GM12878 (cell line): Measurements from ENCODE around the gene ME3. TPM values are rescaled to one million over a fixed set of nuclear protein-coding genes. Genes with fewer than 3 reads are reported as not detected.

Experiments
- ATAC-seq: fragments of 200-7000 bp; cut with Tn5 transposase; 3 replicates; pipeline ENCODE4 v1.9.1; 2020; ENCODE audit warnings: mild to moderate bottlenecking, moderate library complexity
- BruUV-seq: library from RNA; stranded (reverse); fragments of 400-500 nt; replicated peaks from 2 replicates; lab custom pipeline; 2021; lab: Mats Ljungman, UMichigan
- CTCF ChIA-PET: fragments of 300-600 bp; sonication (Branson Sonifier 250); formaldehyde crosslinking; extraction: SDS; loops from one replicate; lab custom pipeline; 2021; ENCODE audit warnings: inconsistent platforms; lab: Yijun Ruan, JAX
- POLR2A ChIA-PET: fragments of 350-600 bp; formaldehyde crosslinking; extraction: SDS; loops from one replicate; lab custom pipeline; 2021; ENCODE audit warnings: inconsistent platforms; lab: Charles Lee
- RAD21 ChIA-PET: fragments of 300-600 bp; sonication (Branson Sonifier 250); formaldehyde crosslinking; loops from one replicate; lab custom pipeline; 2023; ENCODE audit warnings: antibody characterized with exemption; ENCODE audit not compliant: unreplicated experiment; lab: Charles Lee
- SMC1A ChIA-PET: fragments of 300-600 bp; sonication (Branson Sonifier 250); formaldehyde crosslinking; loops from one replicate; lab custom pipeline; 2023; ENCODE audit not compliant: unreplicated experiment, uncharacterized antibody; lab: Charles Lee
- DNase-seq: peaks from one replicate; pipeline ENCODE4 v3.0.0-alpha.2; 2011; ENCODE audit warnings: low read depth, low spot score
- FAIRE-seq: peaks from 3 replicates; lab custom pipeline; 2011; peaks lifted over from hg19 to GRCh38; lab: Jason Lieb, UNC
- H2AFZ ChIP-seq: 2 replicates; pipeline ENCODE4 v1.6.0; 2011; ENCODE audit warnings: low read depth, low read length, control low read depth; ENCODE audit not compliant: control insufficient read depth
- H3K27ac ChIP-seq: 2 replicates; pipeline ENCODE4 v1.5.1; 2011; ENCODE audit warnings: control low read depth; ENCODE audit not compliant: control insufficient read depth, insufficient read depth
- H3K27me3 ChIP-seq, 2 experiments: replicated peaks in 1 of 2; 2 replicates each; pipeline versions ENCODE4 v1.6.0 to v1.6.1; 2011; ENCODE audit warnings: low read length in 1 of 2; ENCODE audit not compliant: control insufficient read depth in 2 of 2, insufficient read depth in 2 of 2
- H3K36me3 ChIP-seq, 2 experiments: 2 replicates each; pipeline ENCODE4 v1.5.1; 2011; ENCODE audit warnings: low read length in 1 of 2; ENCODE audit not compliant: control insufficient read depth in 2 of 2, insufficient read depth in 2 of 2
- H3K4me1 ChIP-seq: 2 replicates; pipeline ENCODE4 v1.6.1; 2011; ENCODE audit warnings: mild to moderate bottlenecking, low read length, moderate library complexity, mixed read lengths; ENCODE audit not compliant: control insufficient read depth, insufficient read depth
- H3K4me2 ChIP-seq: 2 replicates; pipeline ENCODE4 v1.6.0; 2011; ENCODE audit warnings: control low read depth; ENCODE audit not compliant: control insufficient read depth, insufficient read depth
- H3K4me3 ChIP-seq: fragments of 200-600 bp; sonication (generic); 2 replicates; pipeline ENCODE4 v1.5.1; 2016
- H3K79me2 ChIP-seq: 2 replicates; pipeline ENCODE4 v1.6.0; 2011; ENCODE audit warnings: low read length; ENCODE audit not compliant: control insufficient read depth, insufficient read depth
- H3K9ac ChIP-seq: 2 replicates; pipeline ENCODE4 v1.8.0; 2011; ENCODE audit warnings: low read length, control low read depth, mixed read lengths; ENCODE audit not compliant: control insufficient read depth, insufficient read depth
- H3K9me3 ChIP-seq: replicated peaks from 3 replicates; pipeline ENCODE4 v1.5.1; 2011; ENCODE audit warnings: mild to moderate bottlenecking, low read length; ENCODE audit not compliant: control insufficient read depth, insufficient read depth
- H4K20me1 ChIP-seq: 2 replicates; pipeline ENCODE4 v1.6.0; 2011; ENCODE audit not compliant: control insufficient read depth, insufficient read depth
- E2F4 ChIP-seq: IDR thresholded peaks from 2 replicates; pipeline ENCODE4 v1.6.1; 2012; ENCODE audit warnings: low read depth, low read length, improper control_type of control experiment
- IRF3 ChIP-seq: fragments of 450-650 bp; IDR thresholded peaks from 2 replicates; pipeline ENCODE4 v1.6.1; 2014; ENCODE audit warnings: mild to moderate bottlenecking
- KLF5 ChIP-seq: fragments of 450-650 bp; IDR thresholded peaks from 2 replicates; pipeline ENCODE4 v1.6.1; 2014; ENCODE audit warnings: mild to moderate bottlenecking; ENCODE audit not compliant: partially characterized antibody
- NBN ChIP-seq: fragments of 450-650 bp; IDR thresholded peaks from 2 replicates; pipeline ENCODE4 v1.6.1; 2016
- PML ChIP-seq: IDR thresholded peaks from 2 replicates; pipeline ENCODE4 v1.6.1; 2012; ENCODE audit warnings: low read length, inconsistent platforms
- RCOR1 ChIP-seq: conservative IDR thresholded peaks from 2 replicates; pipeline ENCODE4 v1.6.1; 2012; ENCODE audit warnings: low read depth, low read length, improper control_type of control experiment
- SIN3A ChIP-seq: IDR thresholded peaks from 2 replicates; pipeline ENCODE4 v1.6.1; 2012; ENCODE audit warnings: low read depth, low read length, improper control_type of control experiment
- STAT1 ChIP-seq: fragments of 450-650 bp; conservative IDR thresholded peaks from 2 replicates; pipeline ENCODE4 v1.6.1; 2014; ENCODE audit warnings: antibody characterized with exemption, mild to moderate bottlenecking
- ZSCAN29 ChIP-seq: fragments of 450-650 bp; IDR thresholded peaks from 2 replicates; pipeline ENCODE4 v1.6.1; 2017; ENCODE audit warnings: mild to moderate bottlenecking, moderate library complexity
- ZZZ3 ChIP-seq: IDR thresholded peaks from 2 replicates; pipeline ENCODE4 v1.6.1; 2011; ENCODE audit warnings: low read depth; ENCODE audit not compliant: control insufficient read depth, insufficient read length
- WGBS: methylation state at CpG from one replicate; pipeline ENCODE4 v1.1.6; 2016; ENCODE audit warnings: low lambda C conversion rate; ENCODE audit not compliant: insufficient replicate concordance, insufficient coverage; ENCODE audit errors: missing lambda C conversion rate; 5-methylcytosine and 5-hydroxymethylcytosine counted together
- in situ Hi-C: fragments of 300-500 bp; cut with MboI; formaldehyde crosslinking; loops from 9 replicates; pipeline ENCODE4 v1.14.3; 2018; ENCODE audit warnings: mixed read lengths
- intact Hi-C: fragments of 100-400 bp; cut with micrococcal nuclease; formaldehyde crosslinking; loops from one replicate; pipeline ENCODE4 v1.14.2; 2022; ENCODE audit not compliant: unreplicated experiment
- polyA plus RNA-seq, 11 experiments: library from polyadenylated mRNA; depleted of rRNA in 4 of 11; unstranded in 6 of 11; stranded (reverse) in 5 of 11; fragments of >200 nt; fragmentation: Nextera tagmentation in 4 of 11; fragmentation: Illumina TruSeq in 1 of 11; extraction: Ambion mirVana in 4 of 11; extraction: Trizol in 1 of 11; gene quantifications; 1 replicate in 1 of 11; 2 replicates in 10 of 11; pipeline versions ENCODE4 v1.2.1 to v1.2.3, GENCODE V29; 2011 to 2016; ENCODE audit warnings: inconsistent platforms in 2 of 11, missing spikeins in 2 of 11, low read depth in 1 of 11
- total RNA-seq, 4 experiments: library from RNA; depleted of rRNA in 3 of 4; stranded (reverse); fragments of >200 nt in 3 of 4; fragmentation: Illumina TruSeq in 1 of 4; extraction: Trizol in 1 of 4; gene quantifications; 2 replicates each; pipeline versions ENCODE4 v1.2.1 to v1.2.3, GENCODE V29; 2013 to 2021
- TF ChIP-seq, protein P1 (sequence below): fragments of 450-650 bp; IDR thresholded peaks from 2 replicates; pipeline ENCODE4 v1.6.1; 2017; ENCODE audit warnings: mild to moderate bottlenecking, moderate library complexity
- TF ChIP-seq, protein P2 (sequence below): fragments of 450-650 bp; IDR thresholded peaks from 2 replicates; pipeline ENCODE4 v1.6.1; 2017; ENCODE audit warnings: mild to moderate bottlenecking

The ME3 gene
- total and polyA plus RNA-seq, 10 of the 15 experiments (the other 5 are each of a cell fraction or from before 2014, with no cell fraction given): 0.06 to 0.40 (median 0.19) TPM; not detected in 2

DNA sequence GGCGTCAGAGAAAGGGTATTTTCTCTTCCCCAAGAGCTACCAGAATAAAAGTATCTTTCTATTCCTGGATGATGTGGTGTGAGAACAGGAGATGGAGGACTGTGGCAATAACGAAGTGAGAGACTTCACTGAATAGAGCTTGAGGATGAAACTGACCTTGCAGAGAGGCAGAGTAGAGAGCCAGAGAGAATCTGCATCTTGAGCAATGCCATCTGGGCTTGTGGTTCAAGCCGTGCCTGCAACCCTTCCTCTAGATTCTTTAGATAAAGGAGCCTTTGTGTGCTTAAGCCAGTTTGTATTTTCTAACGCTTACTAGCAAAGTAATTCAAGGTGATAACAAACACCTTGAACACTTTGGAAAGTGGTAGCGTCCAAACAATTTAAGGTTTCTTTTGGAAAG lies 2.2 kb downstream of the ME3 start (continued):
- TF ChIP-seq, protein P1, sequence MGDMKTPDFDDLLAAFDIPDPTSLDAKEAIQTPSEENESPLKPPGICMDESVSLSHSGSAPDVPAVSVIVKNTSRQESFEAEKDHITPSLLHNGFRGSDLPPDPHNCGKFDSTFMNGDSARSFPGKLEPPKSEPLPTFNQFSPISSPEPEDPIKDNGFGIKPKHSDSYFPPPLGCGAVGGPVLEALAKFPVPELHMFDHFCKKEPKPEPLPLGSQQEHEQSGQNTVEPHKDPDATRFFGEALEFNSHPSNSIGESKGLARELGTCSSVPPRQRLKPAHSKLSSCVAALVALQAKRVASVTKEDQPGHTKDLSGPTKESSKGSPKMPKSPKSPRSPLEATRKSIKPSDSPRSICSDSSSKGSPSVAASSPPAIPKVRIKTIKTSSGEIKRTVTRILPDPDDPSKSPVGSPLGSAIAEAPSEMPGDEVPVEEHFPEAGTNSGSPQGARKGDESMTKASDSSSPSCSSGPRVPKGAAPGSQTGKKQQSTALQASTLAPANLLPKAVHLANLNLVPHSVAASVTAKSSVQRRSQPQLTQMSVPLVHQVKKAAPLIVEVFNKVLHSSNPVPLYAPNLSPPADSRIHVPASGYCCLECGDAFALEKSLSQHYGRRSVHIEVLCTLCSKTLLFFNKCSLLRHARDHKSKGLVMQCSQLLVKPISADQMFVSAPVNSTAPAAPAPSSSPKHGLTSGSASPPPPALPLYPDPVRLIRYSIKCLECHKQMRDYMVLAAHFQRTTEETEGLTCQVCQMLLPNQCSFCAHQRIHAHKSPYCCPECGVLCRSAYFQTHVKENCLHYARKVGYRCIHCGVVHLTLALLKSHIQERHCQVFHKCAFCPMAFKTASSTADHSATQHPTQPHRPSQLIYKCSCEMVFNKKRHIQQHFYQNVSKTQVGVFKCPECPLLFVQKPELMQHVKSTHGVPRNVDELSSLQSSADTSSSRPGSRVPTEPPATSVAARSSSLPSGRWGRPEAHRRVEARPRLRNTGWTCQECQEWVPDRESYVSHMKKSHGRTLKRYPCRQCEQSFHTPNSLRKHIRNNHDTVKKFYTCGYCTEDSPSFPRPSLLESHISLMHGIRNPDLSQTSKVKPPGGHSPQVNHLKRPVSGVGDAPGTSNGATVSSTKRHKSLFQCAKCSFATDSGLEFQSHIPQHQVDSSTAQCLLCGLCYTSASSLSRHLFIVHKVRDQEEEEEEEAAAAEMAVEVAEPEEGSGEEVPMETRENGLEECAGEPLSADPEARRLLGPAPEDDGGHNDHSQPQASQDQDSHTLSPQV: no peak
- no peak for TF ChIP-seq NBN
- TF ChIP-seq, protein P2, sequence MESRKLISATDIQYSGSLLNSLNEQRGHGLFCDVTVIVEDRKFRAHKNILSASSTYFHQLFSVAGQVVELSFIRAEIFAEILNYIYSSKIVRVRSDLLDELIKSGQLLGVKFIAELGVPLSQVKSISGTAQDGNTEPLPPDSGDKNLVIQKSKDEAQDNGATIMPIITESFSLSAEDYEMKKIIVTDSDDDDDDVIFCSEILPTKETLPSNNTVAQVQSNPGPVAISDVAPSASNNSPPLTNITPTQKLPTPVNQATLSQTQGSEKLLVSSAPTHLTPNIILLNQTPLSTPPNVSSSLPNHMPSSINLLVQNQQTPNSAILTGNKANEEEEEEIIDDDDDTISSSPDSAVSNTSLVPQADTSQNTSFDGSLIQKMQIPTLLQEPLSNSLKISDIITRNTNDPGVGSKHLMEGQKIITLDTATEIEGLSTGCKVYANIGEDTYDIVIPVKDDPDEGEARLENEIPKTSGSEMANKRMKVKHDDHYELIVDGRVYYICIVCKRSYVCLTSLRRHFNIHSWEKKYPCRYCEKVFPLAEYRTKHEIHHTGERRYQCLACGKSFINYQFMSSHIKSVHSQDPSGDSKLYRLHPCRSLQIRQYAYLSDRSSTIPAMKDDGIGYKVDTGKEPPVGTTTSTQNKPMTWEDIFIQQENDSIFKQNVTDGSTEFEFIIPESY: no peak

DNA sequence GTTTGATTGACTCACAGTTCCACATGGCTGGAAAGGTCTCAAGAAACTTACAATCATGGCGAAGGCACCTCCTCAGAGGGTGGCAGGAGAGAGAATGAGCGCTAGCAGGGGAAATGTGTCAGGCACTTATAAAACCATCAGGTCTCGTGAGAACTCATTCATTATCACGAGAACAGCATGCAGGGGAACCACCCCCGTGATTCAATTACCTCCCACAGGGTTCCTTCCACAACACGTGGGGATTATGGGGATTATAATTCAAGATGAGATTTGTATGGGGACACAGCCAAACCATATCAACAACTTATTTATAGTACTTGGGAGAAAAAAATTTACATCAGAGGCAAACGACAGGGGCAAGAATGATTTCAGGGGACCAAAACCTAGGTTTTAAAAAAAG lies 3.0 kb downstream of the ME3 start:
- H3K9ac ChIP-seq: no peak overlapping the region
- peaks cover 8 to 10% of the 10 kb centered on the region in 2 experiments; a peak in 3 of 4 replicates for H3K27me3 ChIP-seq
- no peak for FAIRE-seq
- H3K27ac ChIP-seq: no peak overlapping the region
- no peaks in the 10 kb centered on the region for H4K20me1 ChIP-seq
- no peaks in the 10 kb centered on the region for H3K4me1 ChIP-seq
- H3K36me3 ChIP-seq: no peaks in the 10 kb centered on the region
- CTCF ChIA-PET: no interaction called here
- no TSS peak for BruUV-seq
- in situ Hi-C loops: loop anchor here (5.0 kb wide), 1 partner anchor 52 kb away; no protein-coding TSS in a partner anchor
- H3K4me3 ChIP-seq: no peak overlapping the region
- POLR2A ChIA-PET: no interaction called here
- intact Hi-C loops: no loop called here
- H3K9me3 ChIP-seq: no peaks in the 10 kb centered on the region
- H2AFZ ChIP-seq: no peak overlapping the region
- no peak overlapping the region for H3K4me2 ChIP-seq
- RAD21 ChIA-PET: no interaction called here
- no peak for DNase-seq
- no peak for ATAC-seq
- H3K79me2 ChIP-seq: no peaks in the 10 kb centered on the region
- 37% methylated on average over 7 of the region's 7 CpGs for WGBS
- SMC1A ChIA-PET: interaction anchor here (0.6 kb wide), 1 partner anchor 1997 kb away, joined by 3 read pairs; no protein-coding TSS in a partner anchor
- TF ChIP-seq PML: no peak
- TF ChIP-seq ZSCAN29: no peak
- TF ChIP-seq SIN3A: no peak
- TF ChIP-seq RCOR1: no peak
- no peak for TF ChIP-seq IRF3
- no peak for TF ChIP-seq E2F4
- TF ChIP-seq STAT1: no peak
- no peak for TF ChIP-seq ZZZ3
- no peak for TF ChIP-seq KLF5
